GM12875 (cell line): ENCODE data around the gene DNAH7.

Source experiments
- H3K4me3 ChIP-seq: one replicate; pipeline ENCODE4 v1.5.1; 2011; ENCODE audit warnings: low read depth, low read length, control low read depth
- CTCF ChIP-seq: IDR thresholded peaks from 2 replicates; pipeline ENCODE4 v1.5.1; 2011; ENCODE audit warnings: low read depth, mild to moderate bottlenecking, control low read depth, inconsistent platforms, low read length, moderate library complexity, borderline replicate concordance; ENCODE audit not compliant: insufficient read depth

The DNAH7 gene

GRCh38 chr2:196012314-196012713 is 56.3 kb downstream of the DNAH7 start:
- H3K4me3 ChIP-seq = no peak overlapping the region
- no peak for TF ChIP-seq CTCF

GRCh38 chr2:196000551-196000950 is 68.1 kb downstream of the DNAH7 start:
- H3K4me3 ChIP-seq = no peak overlapping the region
- no peak for TF ChIP-seq CTCF

- no peak overlapping the region for H3K4me3 ChIP-seq
- TF ChIP-seq CTCF = no peak
Observed at GRCh38 chr2:195998070-195998469, 70.6 kb downstream of the DNAH7 start.

GRCh38 chr2:195995499-195995898 is 73.1 kb downstream of the DNAH7 start:
- no peak for TF ChIP-seq CTCF
- H3K4me3 ChIP-seq = no peak overlapping the region

- H3K4me3 ChIP-seq = no peak overlapping the region
- TF ChIP-seq CTCF = no peak
Observed at GRCh38 chr2:195993623-195994022, 75.0 kb downstream of the DNAH7 start.

- no peak overlapping the region for H3K4me3 ChIP-seq
- no peak for TF ChIP-seq CTCF
Observed at GRCh38 chr2:195985741-195986140, 82.9 kb downstream of the DNAH7 start.

GRCh38 chr2:195984923-195985726 is 83.5 kb downstream of the DNAH7 start:
- H3K4me3 ChIP-seq = no peak overlapping the region
- no peak for TF ChIP-seq CTCF
